ENCODE results near the gene EMID1.
"Not testable (repeated sequence)": the region's sequence is repeated elsewhere in the genome, so short reads cannot be mapped to it uniquely, and the experiment has no call there.

EMID1 gene

DNA sequence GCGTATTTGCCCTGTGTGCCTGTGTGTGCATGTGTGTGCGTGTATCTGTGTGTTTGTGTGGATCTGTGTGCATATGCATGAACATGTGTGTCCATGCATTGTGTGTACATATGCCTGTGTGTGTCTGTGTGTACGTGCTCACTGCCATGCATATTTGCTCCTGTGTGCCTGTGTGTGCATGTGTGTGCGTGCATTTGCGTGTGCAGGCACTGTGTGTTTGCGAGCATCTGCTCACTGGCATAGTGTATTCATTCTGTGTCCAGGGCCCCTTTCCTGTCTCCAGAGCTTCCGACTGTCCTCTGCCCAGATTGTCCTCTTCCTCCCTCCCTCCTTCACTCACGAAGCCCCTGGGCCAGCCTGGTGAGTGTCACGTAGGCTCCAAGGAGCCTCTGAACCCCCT, 5.8 kb downstream of the EMID1 start:
- no peak for DNase-seq

DNA sequence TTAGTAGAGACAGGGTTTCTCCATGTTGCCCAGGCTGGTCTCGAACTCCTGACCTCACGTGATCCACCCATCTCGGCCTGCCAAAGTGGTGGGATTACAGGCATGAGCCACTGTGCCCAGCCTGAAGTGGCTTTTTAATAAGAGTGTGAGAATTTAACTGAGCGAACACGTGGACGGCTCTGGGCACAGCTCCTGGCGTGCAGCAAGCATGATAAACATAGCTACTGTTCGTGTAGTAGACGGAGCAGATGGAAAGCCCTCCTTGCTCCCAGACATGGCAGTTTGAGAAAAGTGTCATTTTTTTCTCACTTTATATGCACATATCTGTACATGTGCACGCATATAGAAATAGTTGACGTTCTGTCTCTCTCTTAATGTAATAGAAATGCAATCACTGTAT, 7.0 kb downstream of the EMID1 start:
- DNase-seq = no peak

DNA sequence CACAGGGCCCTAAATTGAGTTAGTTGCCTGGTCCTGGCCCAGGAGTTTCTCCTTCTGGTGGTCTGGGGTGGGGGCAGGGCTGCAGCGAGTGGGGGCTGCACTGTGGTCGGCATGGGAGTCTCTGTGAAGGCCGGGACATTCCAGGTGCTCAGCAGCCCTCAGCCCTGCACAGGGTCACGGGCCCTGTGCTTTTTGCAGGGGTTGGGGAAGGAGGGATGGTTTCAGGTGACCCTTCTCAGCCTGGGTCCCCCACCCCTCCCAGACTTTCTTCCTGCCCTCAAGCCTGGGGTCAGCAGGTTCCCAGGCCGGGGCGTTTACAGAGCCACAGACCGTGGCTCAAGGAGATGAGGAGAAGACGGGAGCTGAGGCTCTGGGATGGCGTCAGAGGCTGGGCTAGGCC, 7.8 kb downstream of the EMID1 start:
- no peak for DNase-seq

- no peak for DNase-seq
These were observed 8.5 kb downstream of the EMID1 start for GRCh38 chr22:29214232-29214631.

DNA sequence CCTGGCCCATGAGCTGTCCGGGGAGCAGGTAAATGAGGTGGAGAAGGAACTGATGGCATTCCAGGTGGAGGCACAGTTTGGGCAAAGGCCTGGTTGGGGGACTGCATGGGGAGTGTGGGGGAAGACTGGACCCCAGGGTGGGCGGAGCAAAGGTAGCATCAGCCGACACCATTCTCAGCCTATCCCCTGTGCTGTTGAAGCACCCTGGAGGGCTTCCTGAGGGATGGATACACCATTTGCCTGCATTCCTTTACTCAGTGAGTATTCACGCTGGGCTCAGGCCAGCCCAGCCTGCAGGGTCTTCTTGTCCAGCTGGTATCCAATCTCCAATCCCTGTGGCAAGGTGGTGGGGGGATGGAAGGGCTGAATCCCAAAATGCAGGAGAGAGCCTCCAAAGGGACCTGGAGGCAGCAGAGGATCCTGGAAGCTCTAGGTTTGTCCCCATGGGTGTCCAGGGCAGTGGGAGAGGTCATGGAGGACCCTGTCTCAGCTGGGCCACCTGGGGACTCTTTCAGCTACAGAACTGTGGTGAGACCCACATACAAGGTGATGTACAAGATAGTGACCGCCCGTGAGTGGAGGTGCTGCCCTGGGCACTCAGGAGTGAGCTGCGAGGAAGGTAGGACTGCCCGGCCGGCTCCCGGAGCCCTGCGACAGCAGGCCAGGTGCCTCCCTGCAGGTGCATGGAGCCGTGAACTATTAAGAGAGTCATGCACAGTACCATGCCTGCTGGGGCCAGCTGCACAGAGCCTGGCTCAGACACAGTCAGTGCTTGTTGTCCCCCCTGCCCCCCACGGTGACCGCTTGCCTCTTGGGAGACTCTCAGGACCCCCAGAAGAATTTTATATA, 9.5 kb downstream of the EMID1 start:
- DNase-seq = no peak

DNA sequence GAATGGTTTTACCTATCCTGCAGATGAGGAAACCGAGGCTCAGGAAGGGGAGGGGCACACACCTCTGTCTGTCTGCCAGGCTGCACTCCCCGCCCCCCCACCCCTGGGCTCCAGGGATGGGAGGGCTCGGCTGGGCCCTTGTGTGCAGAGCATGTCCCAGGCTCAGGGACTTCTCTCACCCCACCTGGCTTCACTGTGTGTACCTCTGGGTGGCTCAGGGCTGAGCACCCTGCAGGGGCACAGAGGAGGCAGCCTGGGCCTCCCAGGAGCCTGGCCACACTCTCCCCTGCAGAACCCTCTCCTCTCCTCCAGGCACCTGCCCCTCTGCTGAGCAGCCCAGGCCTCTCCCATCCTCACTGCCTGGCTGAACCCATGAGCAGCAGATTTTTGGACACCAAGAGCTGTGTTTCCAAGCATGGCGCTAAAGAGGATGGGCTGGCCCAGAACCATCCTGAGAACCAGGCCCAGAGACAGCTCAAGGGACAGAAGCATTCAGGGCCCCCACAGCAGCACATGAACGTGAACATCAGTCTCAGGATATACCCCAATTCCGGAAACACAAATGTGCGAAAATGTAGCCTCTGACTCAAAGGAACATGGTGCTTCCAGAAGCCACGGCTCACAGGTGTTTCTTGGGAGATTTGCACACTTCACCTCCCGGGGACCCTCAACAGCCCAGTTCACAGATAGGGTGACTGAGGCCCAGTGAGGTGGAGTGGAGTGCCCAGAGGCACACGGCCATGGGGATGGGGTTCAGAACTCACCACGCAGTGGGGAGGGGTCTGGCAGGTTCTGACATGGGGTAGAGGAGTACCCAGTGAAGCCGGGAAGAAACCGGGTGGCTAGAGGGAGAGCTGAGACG, 10.5 kb downstream of the EMID1 start:
- DNase-seq = no peak

- no peak for DNase-seq
These were observed 11.4 kb downstream of the EMID1 start for GRCh38 chr22:29216873-29217666.

GRCh38 chr22:29217827-29218757, 12.4 kb downstream of the EMID1 start:
- no peak for DNase-seq

DNA sequence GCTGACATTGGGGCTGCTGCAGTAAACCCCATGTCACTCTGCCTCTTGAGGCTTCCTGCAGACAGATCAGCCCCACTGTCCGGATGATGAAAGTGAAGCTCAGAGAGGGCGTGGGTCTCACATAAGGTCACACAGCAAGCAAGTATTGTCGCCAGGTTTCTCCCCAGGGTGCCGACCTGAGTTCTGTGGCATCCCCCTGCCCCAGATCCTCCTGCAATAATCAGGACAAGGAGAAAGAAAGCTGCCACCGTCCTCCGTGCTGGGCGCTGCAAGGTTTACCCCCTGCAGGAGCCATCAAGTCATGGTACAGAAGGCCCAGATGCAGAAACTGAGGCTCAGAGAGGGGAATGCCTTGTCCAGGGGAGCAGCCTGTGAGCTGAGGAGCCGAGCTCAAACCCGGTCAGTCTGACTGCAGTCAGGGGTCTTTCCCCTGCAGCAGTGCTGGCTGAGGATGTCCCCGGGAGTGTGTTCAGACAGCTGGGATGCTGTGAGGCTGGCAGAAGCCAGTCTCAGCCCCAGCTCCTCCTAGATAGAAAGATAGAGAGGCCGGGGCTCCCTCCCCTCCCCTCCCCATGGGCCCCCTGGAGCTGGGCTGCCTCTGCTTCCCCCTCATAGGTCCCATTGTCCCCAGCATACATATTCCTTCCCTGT, 13.2 kb downstream of the EMID1 start:
- DNase-seq = no peak

DNA sequence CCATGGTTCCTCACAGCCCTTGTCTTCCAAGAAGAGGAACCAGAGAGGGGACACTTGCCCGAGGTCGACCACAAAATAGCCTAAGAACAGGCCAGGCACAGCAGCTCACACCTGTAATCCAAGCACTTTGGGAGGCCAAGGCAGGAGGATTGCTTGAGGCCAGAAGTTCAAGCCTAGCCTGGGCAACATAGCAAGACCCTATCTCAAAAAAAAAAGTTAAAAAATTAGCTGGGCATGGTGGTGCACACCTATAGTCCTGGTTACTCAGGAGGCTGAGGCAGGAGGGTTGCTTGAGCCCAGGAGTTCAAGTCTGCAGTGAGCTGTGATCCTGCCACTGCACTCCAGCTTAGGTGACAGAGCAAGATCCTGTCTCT, 13.7 kb downstream of the EMID1 start:
- DNase-seq = not testable (repeated sequence)

DNA sequence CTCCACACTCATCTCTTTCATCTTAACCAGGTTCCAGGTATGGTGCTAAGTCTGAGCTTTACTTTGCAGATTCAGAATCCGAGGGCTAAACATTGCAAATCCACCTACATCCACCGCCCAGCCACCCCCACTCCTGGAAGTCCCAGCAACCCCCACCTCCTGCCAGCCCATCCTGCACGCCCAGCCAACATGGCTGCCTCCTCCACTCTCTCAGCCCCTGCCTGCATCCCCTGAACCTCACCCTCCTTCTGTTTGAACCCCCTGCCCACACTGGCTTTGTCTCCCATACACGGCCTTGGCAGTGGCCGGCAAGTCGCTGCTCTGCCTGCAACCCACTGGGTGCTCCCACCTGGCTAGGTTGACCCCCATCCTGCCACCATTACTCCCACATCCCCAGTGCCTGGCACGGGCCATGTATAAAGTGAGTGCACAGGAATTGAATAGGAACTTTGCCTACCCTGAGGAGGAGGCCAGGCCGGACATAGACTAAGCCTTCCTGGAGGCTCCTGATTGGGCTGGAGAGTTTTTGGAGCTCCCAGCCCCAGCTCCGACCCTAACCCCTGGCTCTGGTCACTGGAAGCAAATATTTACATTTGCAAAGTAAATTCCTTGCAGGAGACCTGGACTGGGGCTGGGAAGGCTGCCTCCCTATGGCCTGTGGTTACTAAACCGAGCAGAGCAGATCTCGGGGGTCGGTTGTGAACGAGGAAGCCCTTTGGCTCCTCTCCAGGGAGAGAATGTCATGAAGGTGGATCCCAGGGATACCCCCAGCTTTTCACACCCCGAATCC, 14.4 kb downstream of the EMID1 start:
- no peak for DNase-seq

DNA sequence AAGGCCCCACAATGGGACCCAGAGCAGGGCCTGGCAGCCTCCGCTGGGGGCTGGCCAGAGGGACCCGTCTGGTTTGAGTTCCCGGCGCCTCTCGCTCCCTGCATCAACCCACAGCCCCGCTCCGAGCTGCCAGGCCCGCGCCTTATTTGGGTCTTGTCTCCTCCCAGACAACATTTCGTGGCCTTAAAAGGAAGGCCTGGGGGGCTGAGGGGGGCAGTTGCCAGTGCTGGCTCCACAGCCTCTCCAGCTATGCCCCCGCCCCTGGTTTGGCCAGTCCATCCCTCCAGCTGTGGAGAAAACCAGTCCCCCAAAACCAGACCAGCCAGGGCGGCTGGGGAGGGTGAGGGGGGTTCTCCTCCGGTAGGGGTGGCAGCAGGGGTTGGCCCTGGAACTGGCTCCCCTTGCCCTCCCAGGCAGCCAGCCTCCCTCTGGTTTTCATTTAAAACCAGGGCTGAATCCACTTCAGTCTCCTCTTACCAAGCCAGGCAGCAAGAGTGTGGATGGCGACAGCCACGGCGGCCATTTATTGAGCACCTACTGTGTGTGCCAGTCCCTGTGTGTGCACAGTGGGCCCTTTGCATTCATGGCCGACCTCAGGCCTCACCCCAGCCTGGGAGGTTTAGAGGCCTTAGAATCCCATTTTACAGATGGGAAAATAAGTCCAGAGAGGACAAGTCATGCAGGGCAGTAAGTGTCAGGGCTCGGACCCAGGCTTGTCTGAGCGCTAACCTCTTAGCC, 18.6 kb downstream of the EMID1 start:
- no peak for DNase-seq

- DNase-seq = no peak
These were observed 19.2 kb downstream of the EMID1 start for GRCh38 chr22:29224859-29225410.

GRCh38 chr22:29225422-29226090, 19.9 kb downstream of the EMID1 start:
- no peak for DNase-seq

DNA sequence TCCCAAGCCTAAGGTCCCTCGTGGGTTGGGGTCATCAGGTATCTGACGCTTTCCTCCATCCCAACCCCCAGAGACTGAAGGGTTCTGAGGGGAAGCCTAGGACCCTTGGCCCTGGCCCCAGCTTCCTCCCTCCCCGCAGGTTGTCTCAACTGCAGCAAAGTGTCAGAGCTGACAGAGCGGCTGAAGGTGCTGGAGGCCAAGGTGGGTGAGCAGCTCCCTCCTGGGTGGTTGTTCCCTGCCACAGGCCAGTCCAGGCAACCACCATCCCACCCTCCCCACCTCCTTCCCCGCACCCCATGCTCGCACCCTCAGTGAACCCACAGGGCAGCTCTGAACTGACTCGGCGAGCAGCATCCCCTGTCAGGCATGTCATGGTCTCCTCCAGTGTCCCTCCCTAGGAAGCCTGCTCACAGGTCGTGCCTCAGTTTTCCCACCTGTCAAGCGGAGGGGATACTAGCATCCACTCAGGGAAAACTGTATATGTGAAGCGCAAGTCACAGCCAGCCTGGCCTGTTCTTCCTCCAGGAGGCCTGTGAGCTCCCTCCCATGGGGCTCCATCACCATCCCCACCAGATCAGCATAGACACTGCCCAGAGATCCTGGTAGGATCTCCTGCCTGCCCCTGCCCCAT, 20.8 kb downstream of the EMID1 start:
- no peak for DNase-seq

GRCh38 chr22:29230972-29231875, 25.5 kb downstream of the EMID1 start:
- DNase-seq = no peak

Measured in CD4-positive, alpha-beta T cell treated with Interferon alpha-2 for 1 hour (primary cell).